GM19035 (cell line): ENCODE data around the gene CLK1.

Experiments used
- ATAC-seq: cut with Tn5 transposase; IDR thresholded peaks from one replicate; pipeline ENCODE4 v1.9.1; 2021; ENCODE audit not compliant: unreplicated experiment

Gene CLK1

DNA sequence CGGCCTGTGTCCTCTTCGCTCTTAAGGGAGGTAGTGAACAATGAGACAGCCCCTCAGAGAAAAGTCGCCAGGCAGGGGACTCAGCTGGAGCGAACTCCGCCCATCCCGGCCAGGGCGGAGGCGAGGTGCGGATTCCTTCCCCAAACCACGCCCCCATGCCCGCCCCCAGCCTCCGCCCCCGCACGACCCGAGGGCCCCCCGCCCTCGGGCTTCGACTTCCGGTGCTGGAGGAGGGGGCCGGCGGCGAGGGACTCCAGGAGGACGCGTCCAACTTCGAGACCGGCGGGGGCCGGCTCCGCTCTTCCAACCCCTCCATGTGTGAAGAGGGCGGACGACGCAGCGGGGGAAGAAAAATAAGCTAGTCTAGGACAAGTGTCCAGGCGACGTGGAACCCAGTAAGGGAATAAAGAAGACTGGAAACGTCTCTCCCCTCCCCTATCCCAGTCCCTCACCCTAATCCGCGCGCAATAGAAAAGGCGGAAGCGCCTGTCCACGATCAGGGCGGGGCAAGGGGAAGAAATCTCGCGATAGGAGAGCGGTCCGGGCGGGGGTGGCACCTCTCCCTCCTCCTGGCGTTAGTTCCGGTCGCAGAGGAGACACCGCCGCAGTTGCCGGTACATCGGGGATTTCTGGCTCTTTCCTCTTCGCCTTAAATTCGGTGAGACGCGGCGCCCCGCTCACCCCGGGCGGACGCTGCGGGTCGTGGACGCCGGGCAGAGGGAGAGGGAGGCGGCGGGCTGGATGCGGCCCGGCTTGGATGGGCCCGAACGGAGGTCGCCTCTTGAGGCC is 52.9 kb downstream of the CLK1 start, which contains the start of gene BZW1:
Gene BZW1, plus strand, starts transcription at position 578 of the 789 bp plus-strand sequence. CDS start 1,308 bp downstream, outside the sequence.
- ATAC-seq = peak; percentile 81

DNA sequence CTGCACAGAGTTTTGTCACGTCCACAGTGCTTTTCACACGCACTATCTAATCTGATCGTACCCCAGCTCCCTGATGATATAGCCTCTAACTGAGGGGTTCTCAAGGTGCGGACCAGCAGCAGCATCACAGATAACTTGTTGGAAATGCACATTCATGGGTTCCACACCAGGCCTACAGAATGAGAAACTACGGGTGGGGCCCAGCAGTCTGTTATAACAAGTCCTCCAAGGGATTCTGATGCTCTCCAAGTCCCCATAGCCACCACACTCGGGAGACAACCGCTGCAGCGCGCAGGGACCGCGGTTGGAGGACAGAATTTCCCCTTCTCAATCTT is 53.5 kb downstream of the CLK1 start:
- no peak for ATAC-seq

DNA sequence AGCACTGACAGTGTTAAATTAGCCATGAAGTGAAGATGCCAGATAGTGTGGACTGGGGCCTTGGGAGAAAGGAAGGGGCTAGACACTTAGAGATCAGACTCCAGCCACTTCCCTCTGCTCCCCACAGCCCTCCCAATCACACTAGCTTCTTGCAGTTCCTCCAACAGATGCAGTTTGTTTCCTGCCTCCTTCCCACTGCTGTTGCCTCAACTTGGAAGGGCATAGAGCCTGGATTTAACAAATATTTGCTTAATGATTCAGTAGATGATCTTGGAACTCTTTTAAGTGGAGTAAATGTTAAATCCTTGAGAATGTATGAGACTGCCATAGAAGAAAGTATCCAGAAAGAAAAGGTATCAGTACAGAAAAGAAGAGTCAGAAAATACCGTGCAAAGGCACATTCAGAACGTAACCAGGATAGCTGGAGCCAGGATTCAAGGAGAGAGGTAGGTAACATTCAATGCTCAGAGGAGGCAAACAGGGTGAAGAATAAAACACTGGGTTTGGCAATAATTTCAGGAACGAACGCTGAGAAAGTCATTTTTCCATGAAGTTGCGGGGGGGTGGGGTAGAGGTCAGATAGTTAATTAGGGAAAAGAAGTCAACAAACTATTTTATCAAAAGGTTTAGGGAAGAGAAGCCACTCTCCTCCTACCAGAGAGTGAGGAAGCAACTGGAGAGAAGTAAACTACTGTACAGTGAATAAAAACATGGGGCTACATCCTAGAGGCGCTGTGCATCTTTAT is 54.0 kb downstream of the CLK1 start:
- no peak for ATAC-seq

DNA sequence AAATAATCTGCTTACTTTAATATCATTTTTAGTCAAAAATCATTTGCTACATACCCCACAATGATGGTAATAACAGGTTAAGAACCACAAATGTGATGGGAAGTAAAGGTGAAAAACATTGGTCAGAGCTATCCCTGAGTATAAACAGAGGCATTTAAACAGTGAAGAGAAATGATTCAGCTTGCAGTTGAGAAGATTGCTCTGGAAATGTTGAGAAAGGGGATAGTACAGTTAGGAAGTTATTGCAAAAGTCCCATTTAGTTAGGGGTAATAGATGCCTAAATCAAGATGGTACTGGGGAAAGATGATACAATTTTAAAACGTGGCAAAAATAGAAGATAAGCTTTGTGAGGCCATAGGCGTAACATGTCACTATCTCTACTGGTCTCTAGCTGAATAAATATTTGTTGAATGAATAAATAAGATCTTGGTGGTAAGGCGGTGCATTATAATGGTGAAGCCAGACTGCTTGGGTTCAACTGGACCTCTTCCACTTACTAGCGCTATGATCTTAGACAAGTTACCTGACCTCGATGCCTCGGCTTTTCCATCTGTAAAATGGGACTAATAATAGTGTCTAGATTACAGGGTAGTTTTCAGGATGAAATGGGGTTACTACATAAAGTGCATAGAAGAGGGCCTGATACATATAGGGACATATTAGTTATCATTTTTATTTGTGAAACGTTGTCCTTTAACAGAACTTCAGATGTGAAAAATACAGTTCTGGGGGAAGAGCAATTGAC is 54.8 kb downstream of the CLK1 start:
- ATAC-seq = no peak
